CD4-positive, alpha-beta T cell treated with Interleukin-15 for 1 hour (primary cell): ENCODE data around the gene CA12.
"Not testable (repeated sequence)": the region's sequence is repeated elsewhere in the genome, so short reads cannot be mapped to it uniquely, and the experiment has no call there.

Experiments
- DNase-seq: peaks from one replicate; pipeline ENCODE4 v3.0.0-alpha.2; 2020

CA12 gene

DNA sequence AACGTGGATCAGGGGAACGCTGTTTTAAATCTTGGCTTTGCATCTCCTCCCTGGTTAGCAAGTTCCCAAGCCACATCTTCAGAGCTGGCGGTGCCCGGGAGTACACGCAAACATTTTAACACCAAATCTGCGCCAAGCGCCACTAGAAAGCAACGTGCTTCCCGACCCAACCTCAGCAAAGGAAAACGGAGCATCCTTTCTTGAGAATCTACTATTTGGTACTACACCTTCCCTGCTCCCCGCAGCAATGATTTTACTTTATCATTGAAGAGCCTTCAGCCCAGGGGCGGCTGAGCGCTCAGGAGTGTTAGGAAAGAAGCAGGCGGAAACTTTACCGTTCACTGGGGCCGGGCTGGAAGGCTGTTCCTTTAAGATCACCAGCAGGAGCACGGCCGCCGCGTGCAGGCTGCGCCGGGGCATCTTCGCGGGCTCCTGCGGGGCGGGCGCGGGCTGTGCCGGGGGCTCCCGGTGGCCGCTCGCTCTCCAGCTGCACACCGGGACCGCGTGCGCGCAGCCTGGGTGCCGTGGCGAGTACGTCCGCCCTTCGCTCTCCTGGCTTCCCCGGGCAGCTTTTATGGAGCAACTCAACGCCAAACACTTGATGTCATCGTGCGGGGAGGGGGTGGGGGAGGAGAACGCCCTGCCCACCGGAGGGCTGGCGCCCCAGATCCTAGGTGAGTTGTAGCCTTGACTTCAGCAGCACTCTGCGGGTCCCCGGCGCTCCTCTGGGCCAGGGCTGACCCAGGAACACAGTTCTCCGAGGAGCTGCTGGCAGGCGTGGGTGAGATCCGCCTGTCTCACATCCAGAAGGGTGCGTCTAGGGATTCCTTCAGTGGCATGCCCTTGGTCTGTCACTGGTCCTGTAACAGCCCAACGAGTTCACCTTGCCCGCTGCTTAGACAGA is at the start of gene CA12:
TSS of gene CA12 (minus strand) at position 546 of the 904 bp plus-strand sequence. CDS start at position 420, 126 bp downstream.
- no peak for DNase-seq

DNA sequence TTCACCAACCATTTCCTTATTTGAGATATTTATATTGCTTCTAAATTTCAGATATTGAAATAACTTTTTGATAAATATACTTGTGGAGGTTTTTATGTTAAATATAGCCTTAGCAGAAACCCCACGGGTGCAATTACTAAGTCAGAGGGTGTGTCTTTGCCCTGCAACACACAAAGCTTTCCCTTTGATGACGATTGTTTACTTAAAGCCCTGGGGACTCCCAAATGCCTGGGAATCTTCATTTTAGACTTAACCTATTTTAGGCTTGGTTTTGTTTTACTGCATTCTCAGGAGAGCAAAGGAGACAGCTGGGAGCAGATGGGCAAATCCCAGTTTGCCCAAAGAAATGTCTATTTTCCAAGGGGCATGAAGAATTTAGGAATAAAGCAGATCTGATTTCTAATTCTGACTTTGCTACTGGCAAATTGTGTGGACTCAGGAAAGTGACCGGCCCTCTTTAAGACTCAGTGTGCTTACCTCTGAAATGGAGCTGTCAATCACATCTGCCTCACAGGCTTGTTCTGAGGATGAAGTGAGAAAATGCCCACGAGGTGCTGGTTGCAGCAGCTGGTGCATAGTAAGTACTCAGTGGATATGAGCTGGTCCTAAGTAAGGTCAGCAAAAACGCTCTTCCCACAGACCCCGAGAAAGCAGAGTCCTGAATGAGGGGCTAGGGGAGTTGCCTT is 49.3 kb upstream of the CA12 start:
- no peak for DNase-seq

- DNase-seq: no peak
Observed at GRCh38 chr15:63426552-63426951, 44.9 kb upstream of the CA12 start.

DNA sequence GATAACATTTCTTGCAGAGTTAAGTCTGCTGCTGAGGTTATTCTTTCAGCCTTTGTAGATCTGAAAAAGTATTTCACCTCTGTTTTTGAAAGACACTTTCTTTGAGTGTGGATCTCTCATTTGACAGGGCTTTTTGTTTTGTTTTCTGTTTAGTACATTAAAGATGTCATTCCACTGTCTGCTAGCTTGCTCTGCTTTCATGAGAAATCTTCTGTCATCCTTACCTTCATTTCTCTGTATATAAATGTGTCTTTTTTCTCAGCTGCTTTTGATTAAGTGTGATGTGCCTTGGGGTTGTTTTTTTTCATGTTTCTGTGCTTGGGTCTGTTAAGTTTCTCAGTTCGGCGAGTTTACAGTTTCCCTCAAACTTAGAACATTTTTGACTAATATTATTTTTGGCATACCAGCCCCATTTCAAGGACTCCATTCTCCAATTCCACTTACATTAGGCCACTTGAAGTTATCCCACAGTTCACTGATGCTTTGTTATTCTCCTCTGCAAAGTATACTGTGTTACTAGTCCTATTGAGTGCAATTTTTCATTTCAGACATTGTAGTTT is 43.9 kb upstream of the CA12 start:
- no peak for DNase-seq

- DNase-seq: no peak
Observed at GRCh38 chr15:63422891-63423590, 41.4 kb upstream of the CA12 start.

- no peak for DNase-seq
Observed at GRCh38 chr15:63421433-63421832, 39.8 kb upstream of the CA12 start.

GRCh38 chr15:63420333-63420747 is 38.7 kb upstream of the CA12 start:
- no peak for DNase-seq

- no peak for DNase-seq
Observed at GRCh38 chr15:63418811-63419210, 37.2 kb upstream of the CA12 start.

DNA sequence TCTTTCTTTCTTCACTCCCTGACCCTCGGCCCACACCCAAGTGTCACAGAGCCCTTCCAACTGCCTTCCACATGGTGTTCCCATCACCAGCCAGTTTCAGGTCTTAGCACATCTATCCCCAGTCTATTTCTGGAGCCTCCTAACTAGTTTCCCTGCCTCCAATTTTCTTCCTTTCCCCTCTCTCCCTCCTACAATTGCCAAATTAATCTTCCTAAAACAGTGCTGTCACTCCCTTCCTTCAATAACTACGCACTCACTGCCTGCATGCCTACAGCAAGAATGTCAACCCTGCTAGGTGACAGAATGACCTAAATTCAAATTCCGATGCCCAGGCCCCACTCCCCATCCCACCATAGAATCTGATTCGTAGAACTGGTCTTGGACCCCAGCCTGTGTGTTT is 36.1 kb upstream of the CA12 start:
- no peak for DNase-seq

- not testable (repeated sequence) for DNase-seq
Observed at GRCh38 chr15:63417274-63417673, 35.6 kb upstream of the CA12 start.

GRCh38 chr15:63414474-63415120 is 33.0 kb upstream of the CA12 start:
- no peak for DNase-seq

- no peak for DNase-seq
Observed at GRCh38 chr15:63412551-63412950, 30.9 kb upstream of the CA12 start.

DNA sequence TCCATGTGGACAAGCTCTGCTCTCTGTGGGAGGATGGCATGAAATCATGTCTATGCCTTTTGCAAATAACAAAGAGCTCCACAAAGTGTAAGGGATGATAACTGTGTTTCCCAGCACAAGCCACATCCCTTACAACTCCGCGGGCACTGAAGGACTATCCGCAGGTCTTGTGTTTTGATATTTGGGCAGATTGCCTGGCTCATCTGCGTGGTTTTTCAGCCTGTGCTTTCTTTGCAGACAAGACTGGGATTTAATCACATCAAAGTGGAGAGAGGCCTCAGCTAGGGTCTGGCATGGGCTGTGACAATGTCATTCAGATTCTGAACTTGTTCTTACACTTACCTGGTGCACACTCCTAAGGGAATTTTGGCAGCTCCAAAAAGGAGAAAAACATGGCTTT is 30.2 kb upstream of the CA12 start:
- DNase-seq: no peak

DNA sequence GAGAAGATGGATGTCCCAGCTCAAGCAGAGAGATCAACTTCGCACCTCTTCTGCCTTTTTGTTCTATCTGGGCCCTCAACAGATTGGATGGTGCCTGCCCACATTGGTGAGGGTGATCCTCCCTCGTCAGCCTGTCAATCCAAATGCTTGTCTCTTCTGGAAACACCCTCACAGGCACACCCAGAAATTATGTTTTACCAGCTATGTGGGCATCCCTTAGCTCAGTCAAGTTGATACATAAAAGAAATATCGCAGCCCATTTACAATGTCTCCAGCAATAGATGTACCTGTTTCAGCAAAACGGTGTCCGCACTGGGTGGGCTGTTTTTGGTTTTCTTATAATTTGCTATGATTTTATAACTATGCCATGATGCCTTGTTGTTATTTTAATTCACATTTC is 27.5 kb upstream of the CA12 start:
- DNase-seq: no peak

DNA sequence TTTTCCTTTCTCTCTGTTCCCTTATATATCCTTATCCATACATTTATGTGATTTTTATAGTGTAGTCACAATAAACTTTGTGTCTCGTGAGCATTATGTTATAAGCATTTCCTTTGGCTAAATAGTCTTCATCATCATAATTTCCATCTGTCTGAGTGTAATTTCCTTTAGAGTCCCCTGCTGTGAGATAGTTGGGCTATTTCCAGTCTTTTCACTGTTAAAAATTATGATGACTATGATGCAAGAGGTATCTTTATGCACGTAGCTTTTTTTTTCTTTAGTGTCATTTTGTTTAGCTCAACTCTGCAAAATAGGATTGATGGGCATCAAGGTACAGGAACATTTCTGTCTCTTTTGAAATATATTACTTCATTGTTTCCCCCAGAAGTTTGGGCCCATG is 26.9 kb upstream of the CA12 start:
- DNase-seq: no peak

- DNase-seq: no peak
Observed at GRCh38 chr15:63407612-63408011, 26.0 kb upstream of the CA12 start.

- no peak for DNase-seq
Observed at GRCh38 chr15:63405683-63406390, 24.2 kb upstream of the CA12 start.

DNA sequence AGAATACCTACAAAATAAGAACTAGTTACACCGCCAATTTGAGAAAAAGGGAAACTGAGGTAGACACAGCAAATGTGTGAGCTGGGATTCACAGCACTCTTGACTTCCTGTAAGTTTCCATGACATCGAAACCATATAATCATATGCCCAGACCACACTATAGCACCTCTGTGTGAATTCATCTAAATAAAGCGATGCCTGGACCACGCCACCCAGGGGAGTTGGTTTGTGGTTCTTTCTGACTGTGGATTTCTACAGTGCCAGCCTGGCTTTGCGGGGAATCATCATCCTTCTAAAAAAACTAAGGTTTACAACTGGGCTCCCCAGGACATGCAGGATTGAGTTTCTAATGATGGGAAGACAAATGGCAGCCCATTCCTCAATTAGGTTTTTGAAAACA is 23.5 kb upstream of the CA12 start:
- DNase-seq: no peak

DNA sequence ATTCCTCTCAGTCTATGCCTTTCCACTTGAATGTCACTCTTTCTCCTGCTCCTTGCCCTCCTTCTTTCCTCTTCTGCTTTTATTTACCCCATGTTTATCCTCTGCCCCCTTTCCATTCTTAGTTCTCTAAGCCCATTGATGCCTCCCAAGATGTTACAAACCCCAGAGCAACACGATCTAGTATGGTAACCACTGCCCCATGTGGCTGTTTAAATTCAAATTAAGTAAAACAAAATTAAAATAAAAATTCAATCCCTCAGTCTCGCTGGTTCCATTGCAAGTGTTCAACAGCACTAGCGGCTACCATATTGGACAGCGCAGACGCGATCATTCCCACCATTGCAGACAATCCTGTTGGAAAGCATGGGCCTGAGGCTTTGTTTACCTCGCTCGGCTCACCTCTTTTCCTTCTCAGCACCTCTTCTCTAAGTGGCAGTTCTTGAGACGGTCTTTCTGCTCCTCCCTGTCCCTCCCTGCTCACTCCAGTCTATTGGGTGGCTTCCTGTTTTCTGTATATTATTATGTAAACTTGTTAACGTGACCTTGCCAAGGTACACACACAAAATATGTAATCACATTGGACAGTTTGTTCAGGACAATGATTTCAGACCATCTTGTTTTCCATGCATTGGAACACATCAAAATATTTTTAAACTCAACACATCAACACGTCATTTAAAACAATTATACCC is 21.8 kb upstream of the CA12 start:
- no peak for DNase-seq

- no peak for DNase-seq
Observed at GRCh38 chr15:63402498-63403253, 21.0 kb upstream of the CA12 start.
